GM19023 (cell line): ENCODE measurements around the gene CTSH.
A peak's percentile ranks its signal among the peaks of the same experiment; 100 is the strongest.

ENCODE experiments used
- ATAC-seq: cut with Tn5 transposase; IDR thresholded peaks from one replicate; pipeline ENCODE4 v1.9.1; 2021; ENCODE audit warnings: mild to moderate bottlenecking, moderate library complexity; ENCODE audit not compliant: unreplicated experiment

Gene CTSH

GRCh38 chr15:78944669-78945407, at the start of gene CTSH:
Gene CTSH, minus strand, starts transcription at chr15:78945046. Its CDS starts 65 bp downstream, at chr15:78944981.
- ATAC-seq, result peak; percentile 74

- ATAC-seq, result no peak
Observed at GRCh38 chr15:78993931-78994530, 49.2 kb upstream of the CTSH start.

GRCh38 chr15:78993257-78993930, 48.5 kb upstream of the CTSH start:
- ATAC-seq, result no peak

GRCh38 chr15:78992416-78993256, 47.8 kb upstream of the CTSH start:
- ATAC-seq, result no peak

GRCh38 chr15:78991879-78992278, 47.0 kb upstream of the CTSH start:
- ATAC-seq, result no peak

GRCh38 chr15:78991476-78991875, 46.6 kb upstream of the CTSH start:
- no peak for ATAC-seq

- ATAC-seq, result no peak
Observed at GRCh38 chr15:78990278-78990677, 45.4 kb upstream of the CTSH start.

- ATAC-seq, result no peak
Observed at GRCh38 chr15:78989701-78990240, 44.9 kb upstream of the CTSH start.

GRCh38 chr15:78988361-78988911, 43.6 kb upstream of the CTSH start:
- ATAC-seq, result peak; percentile 63

GRCh38 chr15:78987556-78988360, 42.9 kb upstream of the CTSH start:
- no peak for ATAC-seq

- ATAC-seq, result no peak
Observed at GRCh38 chr15:78985859-78986475, 41.1 kb upstream of the CTSH start.

GRCh38 chr15:78984041-78984440, 39.2 kb upstream of the CTSH start:
- no peak for ATAC-seq

- ATAC-seq, result no peak
Observed at GRCh38 chr15:78983146-78983918, 38.5 kb upstream of the CTSH start.

GRCh38 chr15:78982736-78983135, 37.9 kb upstream of the CTSH start:
- no peak for ATAC-seq

GRCh38 chr15:78981532-78982313, 36.9 kb upstream of the CTSH start:
- no peak for ATAC-seq

- ATAC-seq, result no peak
Observed at GRCh38 chr15:78979456-78980320, 34.8 kb upstream of the CTSH start.
